HepG2 (cell line): ENCODE measurements around the gene PHKB. TPM values are rescaled to one million over a fixed set of nuclear protein-coding genes. Genes with fewer than 3 reads are reported as not detected.

Source experiments
- ATAC-seq: fragments of 200-7000 bp; cut with Tn5 transposase; 3 replicates; pipeline ENCODE4 v1.9.1; 2020; ENCODE audit warnings: mild to moderate bottlenecking, moderate library complexity
- BruUV-seq: library from RNA; stranded (reverse); fragments of 400-500 nt; replicated peaks from 2 replicates; lab custom pipeline; 2021; lab: Mats Ljungman, UMichigan
- CTCF ChIA-PET: fragments of 300-600 bp; formaldehyde crosslinking; extraction: SDS; loops from one replicate; lab custom pipeline; 2021; ENCODE audit warnings: low total read pairs, inconsistent platforms, low intra/inter-chr PET ratio; lab: Yijun Ruan, JAX
- POLR2A ChIA-PET: fragments of 350-600 bp; sonication (Branson Sonifier 250); formaldehyde crosslinking; loops from one replicate; lab custom pipeline; 2020; ENCODE audit warnings: antibody characterized with exemption, inconsistent platforms; lab: Yijun Ruan, JAX
- DNase-seq: peaks from one replicate; pipeline ENCODE4 v3.0.0-alpha.2; 2015; ENCODE audit warnings: low spot score
- FAIRE-seq: peaks from 3 replicates; lab custom pipeline; 2011; peaks lifted over from hg19 to GRCh38; lab: Jason Lieb, UNC
- H2AFZ ChIP-seq: one replicate; pipeline ENCODE4 v1.6.1; 2011; ENCODE audit warnings: low read length, inconsistent platforms
- H3K27ac ChIP-seq: fragments of 300-600 bp; 3 replicates; pipeline ENCODE4 v1.8.0; 2011; ENCODE audit warnings: mixed run types, mild to moderate bottlenecking, mixed read lengths, low read length, inconsistent platforms; ENCODE audit not compliant: insufficient read depth; ENCODE audit errors: extremely low read length
- H3K27me3 ChIP-seq, 2 experiments: fragments of 200-600 bp in 1 of 2; 2 replicates in 1 of 2; 3 replicates in 1 of 2; pipeline versions ENCODE4 v1.6.0 to v1.8.0; 2011; ENCODE audit warnings: low read length in 2 of 2, mild to moderate bottlenecking in 2 of 2, moderate library complexity in 2 of 2, inconsistent platforms in 1 of 2; ENCODE audit not compliant: insufficient read depth in 2 of 2, control insufficient read depth in 1 of 2
- H3K36me3 ChIP-seq, 2 experiments: fragments of 200-600 bp in 1 of 2; replicated peaks in 1 of 2; 2 replicates in 1 of 2; 3 replicates in 1 of 2; pipeline versions ENCODE4 v1.5.1 to v1.8.0; 2011; ENCODE audit warnings: low read length in 2 of 2, inconsistent platforms in 1 of 2; ENCODE audit not compliant: insufficient read depth in 2 of 2, control insufficient read depth in 1 of 2
- H3K4me1 ChIP-seq: 2 replicates; pipeline ENCODE4 v1.5.1; 2012; ENCODE audit warnings: low read length, inconsistent platforms; ENCODE audit not compliant: insufficient read depth
- H3K4me2 ChIP-seq: 2 replicates; pipeline ENCODE4 v1.6.0; 2011; ENCODE audit warnings: low read depth, low read length, inconsistent platforms
- H3K4me3 ChIP-seq, 3 experiments: fragments of 200-600 bp in 1 of 3; sonication (generic), shearing (Covaris generic) in 1 of 3; replicated peaks in 1 of 3; 2 replicates each; pipeline ENCODE4 v1.5.1; 2011 to 2016; ENCODE audit warnings: low read length in 3 of 3, inconsistent platforms in 2 of 3, low read depth in 2 of 3, mild to moderate bottlenecking in 2 of 3, control low read depth in 1 of 3, mixed read lengths in 1 of 3; ENCODE audit not compliant: insufficient read depth in 1 of 3
- H3K79me2 ChIP-seq: one replicate; pipeline ENCODE4 v1.6.1; 2011; ENCODE audit warnings: low read length, inconsistent platforms; ENCODE audit not compliant: insufficient read depth
- H3K9ac ChIP-seq: 2 replicates; pipeline ENCODE4 v1.6.0; 2011; ENCODE audit warnings: mild to moderate bottlenecking, low read depth, low read length, inconsistent platforms; ENCODE audit not compliant: insufficient read depth
- H3K9me3 ChIP-seq: 2 replicates; pipeline ENCODE4 v1.5.1; 2012; ENCODE audit warnings: mild to moderate bottlenecking, low read length
- H4K20me1 ChIP-seq: 2 replicates; pipeline ENCODE4 v1.6.0; 2011; ENCODE audit warnings: inconsistent platforms, mild to moderate bottlenecking, low read length, moderate library complexity; ENCODE audit not compliant: insufficient read depth
- ADNP ChIP-seq: sonication (generic); formaldehyde crosslinking; IDR thresholded peaks from 2 replicates; pipeline ENCODE4 v1.4.0; 2020; ENCODE audit warnings: missing genetic modification reagents
- ATF7 ChIP-seq, 2 experiments: fragments of 450-650 bp in 1 of 2; sonication (generic) in 1 of 2; formaldehyde crosslinking in 1 of 2; IDR thresholded peaks; 2 replicates each; pipeline versions ENCODE4 v1.4.0 to v1.6.1; 2016 to 2020; ENCODE audit warnings: antibody characterized with exemption in 1 of 2, mild to moderate bottlenecking in 1 of 2, missing genetic modification reagents in 1 of 2
- GLI4 ChIP-seq: sonication (generic); formaldehyde crosslinking; IDR thresholded peaks from 2 replicates; pipeline ENCODE4 v1.5.1; 2020; ENCODE audit warnings: missing genetic modification reagents, mild to moderate bottlenecking, moderate library complexity, borderline replicate concordance
- MAFK ChIP-seq, 2 experiments: IDR thresholded peaks in 1 of 2; conservative IDR thresholded peaks in 1 of 2; 2 replicates each; pipeline ENCODE4 v1.6.1; 2011; ENCODE audit warnings: improper control_type of control experiment in 2 of 2, low read length in 2 of 2
- SIX4 ChIP-seq: sonication (generic); formaldehyde crosslinking; IDR thresholded peaks from 2 replicates; pipeline ENCODE4 v1.4.0; 2020; ENCODE audit warnings: missing genetic modification reagents
- ZNF724P ChIP-seq: sonication (generic); formaldehyde crosslinking; IDR thresholded peaks from 2 replicates; pipeline ENCODE4 v1.8.0; 2022; ENCODE audit warnings: missing genetic modification reagents, borderline replicate concordance
- WGBS: methylation state at CpG from one replicate; pipeline ENCODE4 v1.1.6; 2017; ENCODE audit warnings: low lambda C conversion rate; 5-methylcytosine and 5-hydroxymethylcytosine counted together
- in situ Hi-C: cut with HindIII; loops from 2 replicates; pipeline ENCODE4 v1.10.0; 2017; ENCODE audit warnings: low pct_unique_long_range_greater_than_20kb; ENCODE audit not compliant: extremely low pct_ligation_motif_present
- intact Hi-C: fragments of 100-400 bp; cut with micrococcal nuclease; formaldehyde crosslinking; loops from one replicate; pipeline ENCODE4 v1.10.0; 2022; ENCODE audit not compliant: unreplicated experiment
- polyA plus RNA-seq, 8 experiments: library from polyadenylated mRNA; depleted of rRNA in 3 of 8; stranded (reverse) in 7 of 8; unstranded in 1 of 8; fragments of >200 nt; fragmentation: Illumina TruSeq in 4 of 8; extraction: Trizol in 4 of 8; gene quantifications; 2 replicates each; pipeline versions ENCODE4 v1.2.1 to v1.2.3, GENCODE V29; 2011 to 2016; ENCODE audit warnings: low read depth in 4 of 8, missing spikeins in 1 of 8, mixed read lengths in 1 of 8; ENCODE audit not compliant: insufficient read depth in 1 of 8
- total RNA-seq, 5 experiments: library from RNA; depleted of rRNA; stranded (reverse); fragments of >200 nt; fragmentation: Illumina TruSeq; extraction: Trizol; gene quantifications; 2 replicates each; pipeline ENCODE4 v1.2.3, GENCODE V29; 2016; ENCODE audit warnings: low read depth in 1 of 5
- TF ChIP-seq, protein P1 (sequence below): IDR thresholded peaks from 2 replicates; pipeline ENCODE4 v1.6.1; 2016; ENCODE audit warnings: missing genetic modification reagents, missing compliant biosample characterization
- TF ChIP-seq, protein P2 (sequence below): sonication (generic); formaldehyde crosslinking; IDR thresholded peaks from 2 replicates; pipeline ENCODE4 v1.5.0; 2020; ENCODE audit warnings: missing genetic modification reagents

PHKB gene
- total and polyA plus RNA-seq, 2 of the 13 experiments (the other 11 are each of a cell fraction or from before 2014, with no cell fraction given) = 66.0 to 80.8 TPM

DNA sequence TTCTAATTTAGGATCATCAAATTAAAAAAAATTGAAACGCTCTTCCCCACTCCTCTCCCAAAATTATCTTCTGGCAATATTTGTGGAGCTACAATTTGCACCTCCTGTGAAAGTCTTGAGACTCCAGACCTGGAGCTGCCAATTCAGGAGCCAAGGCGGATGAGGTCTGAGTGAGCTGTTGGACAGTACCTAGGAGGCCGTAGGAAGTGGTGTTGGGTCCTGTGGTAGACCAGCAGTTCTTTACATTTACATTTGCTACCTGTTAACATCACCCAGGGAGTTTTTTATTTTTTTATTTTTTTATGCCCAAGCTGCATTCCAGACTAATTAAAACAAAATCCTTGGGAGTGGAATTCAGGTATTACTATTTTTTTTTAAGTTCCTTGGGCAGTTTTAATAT, 271.0 kb downstream of the PHKB start:
- no peaks in the 10 kb centered on the region for H3K4me1 ChIP-seq
- in situ Hi-C loops = no loop called here
- FAIRE-seq = no peak
- H3K9me3 ChIP-seq = no peaks in the 10 kb centered on the region
- H3K4me2 ChIP-seq = no peak overlapping the region
- 34% methylated on average over 3 of the region's 3 CpGs for WGBS
- no peak overlapping the region for H3K9ac ChIP-seq
- ChIA-PET POLR2A (no interaction called here), CTCF (no interaction called here)
- no peaks in the 10 kb centered on the region for H3K79me2 ChIP-seq
- no peaks in the 10 kb centered on the region for H4K20me1 ChIP-seq
- no TSS peak for BruUV-seq
- intact Hi-C loops = no loop called here
- ATAC-seq = no peak
- H3K27me3 ChIP-seq = peaks cover 0 to 1% of the 10 kb centered on the region in 2 experiments; a peak in 1 of 5 replicates
- no peak overlapping the region for H3K4me3 ChIP-seq
- no peaks in the 10 kb centered on the region for H3K36me3 ChIP-seq
- no peak for DNase-seq
- no peak for TF ChIP-seq GLI4 (CRISPR knock-in tag)
- TF ChIP-seq, protein P1, sequence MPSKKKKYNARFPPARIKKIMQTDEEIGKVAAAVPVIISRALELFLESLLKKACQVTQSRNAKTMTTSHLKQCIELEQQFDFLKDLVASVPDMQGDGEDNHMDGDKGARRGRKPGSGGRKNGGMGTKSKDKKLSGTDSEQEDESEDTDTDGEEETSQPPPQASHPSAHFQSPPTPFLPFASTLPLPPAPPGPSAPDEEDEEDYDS (CRISPR knock-in tag) = no peak
- TF ChIP-seq SIX4 (CRISPR knock-in tag) = no peak
- no peak for TF ChIP-seq ATF7 (IDR thresholded peaks at IDR 0.05)
- no peak for TF ChIP-seq ATF7 (CRISPR knock-in tag; IDR thresholded peaks at IDR 0.05)
- TF ChIP-seq ZNF724P (CRISPR knock-in tag) = no peak
- no peak for TF ChIP-seq ADNP (CRISPR knock-in tag)
- no peak overlapping the region for H3K27ac ChIP-seq
- no peak overlapping the region for H2AFZ ChIP-seq

DNA sequence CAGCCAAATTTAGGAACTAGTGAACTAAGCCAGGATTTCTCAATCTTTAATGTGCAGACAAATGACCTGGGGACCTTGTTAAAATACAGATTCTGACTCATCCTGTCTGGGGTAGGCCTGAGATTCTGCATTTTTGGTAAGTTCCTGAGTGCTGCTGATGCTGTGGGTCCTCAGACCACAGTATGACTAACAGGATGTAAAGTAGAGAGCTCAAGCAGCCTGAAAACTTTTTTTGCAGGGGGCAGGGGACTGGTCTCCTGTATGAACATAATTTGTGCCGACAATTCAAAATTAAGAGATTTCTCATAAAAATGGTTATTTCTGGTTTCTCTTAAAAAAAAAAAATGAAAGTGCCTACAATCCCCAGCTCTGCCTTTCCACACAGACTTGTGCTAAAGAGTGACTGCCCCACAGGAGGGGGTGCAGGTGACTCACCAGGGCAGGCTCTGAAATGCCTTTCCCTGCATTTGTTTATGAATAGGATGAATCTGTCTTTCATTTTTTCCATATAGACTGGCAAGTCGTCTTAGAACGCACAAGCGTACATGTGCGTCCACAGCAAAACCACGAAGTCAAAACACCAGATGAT, 271.5 kb downstream of the PHKB start:
- H3K4me2 ChIP-seq = no peak overlapping the region
- H4K20me1 ChIP-seq = no peaks in the 10 kb centered on the region
- intact Hi-C loops (no loop called here), in situ Hi-C loops (no loop called here)
- ChIA-PET CTCF (no interaction called here), POLR2A (no interaction called here)
- FAIRE-seq (no peak), DNase-seq (no peak), ATAC-seq (no peak)
- H2AFZ ChIP-seq = no peak overlapping the region
- 0 out of 4 replicates have a peak, but pooled peaks of 1 of the 2 experiments have one; percentile 25 for TF ChIP-seq MAFK (conservative IDR thresholded peaks at IDR 0.05 in 1 of 2, IDR thresholded peaks at IDR 0.05 in 1 of 2; ENCODE audit: low read length in 2 of 2)
- TF ChIP-seq, protein P2, sequence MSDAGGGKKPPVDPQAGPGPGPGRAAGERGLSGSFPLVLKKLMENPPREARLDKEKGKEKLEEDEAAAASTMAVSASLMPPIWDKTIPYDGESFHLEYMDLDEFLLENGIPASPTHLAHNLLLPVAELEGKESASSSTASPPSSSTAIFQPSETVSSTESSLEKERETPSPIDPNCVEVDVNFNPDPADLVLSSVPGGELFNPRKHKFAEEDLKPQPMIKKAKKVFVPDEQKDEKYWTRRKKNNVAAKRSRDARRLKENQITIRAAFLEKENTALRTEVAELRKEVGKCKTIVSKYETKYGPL = no peak
- H3K9ac ChIP-seq = no peak overlapping the region
- no peaks in the 10 kb centered on the region for H3K79me2 ChIP-seq
- 64% methylated on average over 6 of the region's 6 CpGs for WGBS
- H3K4me1 ChIP-seq = no peaks in the 10 kb centered on the region
- H3K27ac ChIP-seq = no peak overlapping the region
- no peak overlapping the region for H3K4me3 ChIP-seq
- H3K9me3 ChIP-seq = no peaks in the 10 kb centered on the region
- BruUV-seq = no TSS peak
- peaks cover 0 to 1% of the 10 kb centered on the region in 2 experiments; a peak in 1 of 5 replicates for H3K27me3 ChIP-seq
- H3K36me3 ChIP-seq = no peaks in the 10 kb centered on the region
